GM18517 (cell line): ENCODE measurements around the gene TMEM167B.
"Not testable (repeated sequence)": the region's sequence is repeated elsewhere in the genome, so short reads cannot be mapped to it uniquely, and the experiment has no call there.

Source experiments
- ATAC-seq: cut with Tn5 transposase; IDR thresholded peaks from one replicate; pipeline ENCODE4 v1.9.1; 2021; ENCODE audit warnings: mild to moderate bottlenecking, moderate library complexity; ENCODE audit not compliant: unreplicated experiment

TMEM167B gene

DNA sequence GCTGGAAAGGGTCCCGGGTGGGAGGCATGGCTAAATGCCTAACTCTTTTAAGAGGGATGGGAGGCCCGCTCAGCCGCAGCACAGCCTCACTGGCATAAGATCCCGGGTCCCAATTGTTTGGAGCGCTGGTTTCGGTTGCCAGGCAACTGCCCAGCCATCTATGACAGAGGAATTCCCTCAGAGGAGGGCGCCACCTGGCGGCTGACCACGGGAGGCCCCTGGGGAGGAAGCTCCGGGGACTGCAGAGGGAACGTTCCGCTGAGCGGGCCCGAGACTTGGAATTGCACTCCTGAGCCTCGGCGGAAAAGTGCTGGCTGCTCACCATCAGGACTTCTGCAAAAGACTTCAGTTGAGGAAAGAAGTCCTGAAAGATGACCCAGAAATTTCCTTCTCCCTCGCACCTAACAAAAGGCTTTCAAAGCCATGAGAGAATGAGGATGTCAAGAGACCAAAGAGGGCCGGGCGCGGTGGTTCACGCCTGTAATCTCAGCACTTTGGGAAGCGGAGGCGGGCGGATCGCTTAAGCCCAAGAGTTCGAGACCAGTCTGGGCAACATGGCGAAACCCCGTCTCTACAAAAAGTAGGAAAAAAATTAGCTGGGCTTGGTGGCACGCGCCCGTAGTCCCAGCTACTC is 22.2 kb downstream of the TMEM167B start:
- peak; percentile 72 for ATAC-seq

GRCh38 chr1:109113590-109114341 is 23.2 kb downstream of the TMEM167B start, which contains the start of gene ELAPOR1:
Gene ELAPOR1 (plus strand): TSS chr1:109114115. CDS start chr1:109114184, 69 bp downstream.
- peak; percentile 57 for ATAC-seq

GRCh38 chr1:109114342-109114674 is 23.7 kb downstream of the TMEM167B start:
- ATAC-seq: no peak

GRCh38 chr1:109115685-109116084 is 25.1 kb downstream of the TMEM167B start:
- ATAC-seq: no peak

DNA sequence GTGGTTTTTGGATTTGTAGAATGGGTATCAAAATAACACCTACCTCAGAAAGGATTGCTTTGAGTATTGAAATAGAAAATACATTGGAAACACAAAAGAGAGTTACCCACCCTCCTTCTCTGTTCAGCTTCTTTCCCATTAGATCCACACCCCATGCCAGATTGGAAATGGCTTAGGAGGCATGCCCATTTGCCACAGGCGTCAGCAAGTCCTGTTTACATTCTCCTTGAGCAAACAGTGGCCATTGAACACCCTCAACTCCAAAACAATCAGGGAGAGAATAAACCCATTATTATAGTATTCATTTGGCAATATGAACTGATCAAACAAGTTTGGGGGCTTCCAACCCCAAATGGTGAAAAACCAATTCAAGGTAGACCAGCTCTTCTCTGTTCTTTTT is 25.7 kb downstream of the TMEM167B start:
- ATAC-seq: no peak

DNA sequence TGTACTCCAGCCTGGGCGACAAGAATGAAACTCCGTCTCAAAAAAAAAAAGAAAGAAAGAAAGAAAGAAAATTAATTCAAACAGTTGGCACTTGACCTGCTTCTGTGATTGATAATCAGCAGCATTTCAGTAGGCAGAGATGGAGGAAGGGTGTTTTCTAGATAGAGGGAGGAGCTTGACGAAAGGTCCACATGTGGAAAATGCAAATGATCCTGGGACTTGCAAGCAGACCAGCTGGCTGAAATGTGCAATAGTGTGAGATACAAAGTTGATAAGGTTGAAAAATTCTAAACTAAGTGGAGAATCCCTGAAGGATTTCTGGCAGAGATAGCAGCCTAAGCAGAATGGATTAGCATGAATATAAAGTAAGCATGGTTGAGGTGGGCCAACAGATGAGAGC is 27.5 kb downstream of the TMEM167B start:
- ATAC-seq: no peak

GRCh38 chr1:109120356-109120755 is 29.8 kb downstream of the TMEM167B start:
- no peak for ATAC-seq

DNA sequence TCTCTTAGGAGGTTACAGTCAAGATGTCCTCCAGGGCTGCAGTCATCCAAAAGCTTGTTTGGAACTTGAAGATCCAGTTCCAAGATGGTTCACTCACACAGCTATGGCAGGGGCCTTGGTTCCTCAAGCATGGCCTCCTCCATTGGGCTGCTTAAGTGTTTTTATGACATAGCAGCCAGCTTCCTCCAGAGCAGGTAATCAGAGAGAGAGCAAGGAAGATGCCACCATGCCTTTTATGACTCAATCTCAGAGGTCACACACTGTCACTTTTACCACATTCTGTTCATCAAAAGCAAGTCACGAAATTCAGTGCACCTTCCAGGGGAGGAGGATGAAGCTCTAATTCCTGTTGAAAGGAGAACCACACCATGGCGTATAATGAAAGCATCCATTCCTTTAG is 40.5 kb downstream of the TMEM167B start:
- no peak for ATAC-seq

GRCh38 chr1:109131800-109132199 is 41.2 kb downstream of the TMEM167B start:
- ATAC-seq: no peak

- no peak for ATAC-seq
Observed at GRCh38 chr1:109133002-109133706, 42.6 kb downstream of the TMEM167B start.

DNA sequence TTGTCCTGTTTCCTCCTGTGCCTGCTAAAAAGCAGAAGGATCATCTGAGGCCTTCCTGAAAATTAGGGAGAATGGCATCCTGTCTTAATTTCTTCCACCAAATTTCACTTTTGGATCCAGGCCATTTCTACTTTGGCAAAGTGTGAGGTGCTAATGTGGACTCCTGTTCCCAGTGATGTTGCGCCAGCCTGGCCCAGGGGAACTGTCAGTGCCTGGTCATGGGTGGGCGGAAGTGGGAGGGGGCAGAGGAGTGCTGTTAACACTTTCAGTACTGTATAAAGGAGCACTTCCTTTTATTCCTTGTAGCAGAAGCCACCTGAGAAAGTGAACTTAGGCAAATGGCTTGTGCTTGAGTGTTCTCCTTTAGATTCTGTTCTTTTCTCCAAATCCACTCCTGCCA is 43.3 kb downstream of the TMEM167B start:
- ATAC-seq: no peak

GRCh38 chr1:109134423-109134822 is 43.9 kb downstream of the TMEM167B start:
- no peak for ATAC-seq

DNA sequence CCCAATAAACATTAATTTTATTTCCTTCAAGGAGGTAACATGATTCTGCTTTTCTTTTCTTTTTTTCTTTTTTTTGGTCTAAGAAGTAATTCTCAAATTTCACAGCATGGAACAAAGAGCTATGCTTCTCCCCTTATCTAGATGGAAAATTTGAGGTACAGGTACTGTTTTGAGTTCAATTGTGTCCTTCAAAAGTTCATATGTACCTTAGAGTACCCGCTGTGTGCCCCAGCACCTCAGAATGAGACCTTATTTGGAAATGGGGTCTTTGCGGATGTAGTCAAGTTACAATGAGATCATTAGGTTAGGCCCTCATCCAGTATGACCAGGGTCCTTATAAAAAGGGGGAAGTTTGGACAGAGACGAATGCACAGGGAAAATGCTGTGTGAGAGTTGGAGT is 45.4 kb downstream of the TMEM167B start:
- no peak for ATAC-seq

DNA sequence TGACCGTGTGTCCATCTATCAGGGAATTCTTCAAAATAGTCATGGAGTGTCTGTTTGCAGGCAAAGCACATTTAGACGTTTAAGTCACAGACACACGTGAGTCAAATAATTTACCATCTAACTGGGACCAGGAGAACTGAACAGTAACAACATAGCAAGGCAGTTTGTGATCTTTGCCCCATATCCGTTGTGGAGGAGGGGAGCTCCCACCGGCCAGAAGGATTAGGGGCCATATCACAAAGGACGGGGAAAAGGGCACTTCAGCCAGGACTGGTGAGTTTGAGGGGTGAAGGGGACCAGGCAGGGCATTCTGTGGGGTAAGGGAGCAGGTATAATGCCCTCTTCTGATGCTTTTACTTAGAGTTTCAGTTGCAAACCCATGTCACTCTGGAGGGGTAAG is 46.2 kb downstream of the TMEM167B start:
- ATAC-seq: no peak

- no peak for ATAC-seq
Observed at GRCh38 chr1:109137958-109138357, 47.4 kb downstream of the TMEM167B start.

GRCh38 chr1:109138358-109138757 is 47.8 kb downstream of the TMEM167B start:
- ATAC-seq: no peak

DNA sequence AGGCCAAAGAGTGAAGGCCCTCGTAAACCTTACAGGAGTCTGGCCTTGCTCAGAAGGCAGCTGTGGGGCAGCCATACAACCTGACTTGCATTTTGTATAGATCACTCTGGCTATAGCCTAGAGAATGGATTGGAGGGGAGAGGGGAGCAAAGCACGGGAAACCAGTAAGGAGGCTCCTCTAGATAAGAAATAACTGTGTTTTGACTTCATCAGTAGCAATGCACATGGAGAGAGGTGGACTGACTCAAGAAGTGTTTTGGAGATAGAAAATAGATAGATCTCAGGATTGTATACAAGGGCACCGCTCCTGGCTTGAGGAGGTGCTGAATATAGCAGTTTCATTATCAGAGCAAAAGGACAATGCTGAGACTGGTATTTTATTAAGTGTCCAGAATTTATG is 49.8 kb downstream of the TMEM167B start:
- no peak for ATAC-seq

GRCh38 chr1:109142260-109142659 is 51.7 kb downstream of the TMEM167B start:
- ATAC-seq: no peak

DNA sequence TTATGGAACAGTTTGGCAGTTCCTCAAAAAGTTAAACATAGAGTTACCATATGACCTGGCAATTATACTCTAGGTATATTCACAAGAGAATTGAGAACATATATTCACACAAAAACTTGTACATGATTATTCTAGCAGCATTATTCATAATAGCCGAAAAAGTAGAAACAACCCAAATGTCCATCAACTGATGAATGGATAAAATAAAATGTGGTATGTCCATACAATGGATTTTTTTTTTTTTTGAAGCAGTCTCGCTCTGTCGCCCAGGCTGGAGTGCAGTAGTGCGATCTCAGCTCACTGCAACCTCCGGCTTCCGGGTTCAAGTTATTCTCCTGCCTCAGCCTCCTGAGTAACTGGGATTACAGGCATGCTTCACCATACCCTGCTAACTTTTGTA is 52.2 kb downstream of the TMEM167B start:
- ATAC-seq: not testable (repeated sequence)
